Measurements from ENCODE around the gene TCF4.

GRCh38 chr18:55457028-55457427, 131.0 kb downstream of the TCF4 start:
- TF ChIP-seq CTCF (IDR thresholded peaks at IDR 0.05; ENCODE audit: insufficient read depth, low read length) (no peak), GABPA (IDR thresholded peaks at IDR 0.05; ENCODE audit: low read depth) (no peak), POLR2AphosphoS5 (IDR thresholded peaks at IDR 0.05; ENCODE audit: low read depth) (no peak), REST (IDR thresholded peaks at IDR 0.05; ENCODE audit: insufficient replicate concordance, low read depth) (no peak)

All from HL-60 (cell line).